HG03521 (cell line): ENCODE results near the gene WRNIP1.

ENCODE experiments used
- ATAC-seq: cut with Tn5 transposase; IDR thresholded peaks from one replicate; pipeline ENCODE4 v1.9.1; 2021; ENCODE audit warnings: mild to moderate bottlenecking, moderate library complexity; ENCODE audit not compliant: unreplicated experiment

Gene WRNIP1

GRCh38 chr6:2803731-2804429 lies 38.7 kb downstream of the WRNIP1 start:
- no peak for ATAC-seq

GRCh38 chr6:2804516-2804915 lies 39.3 kb downstream of the WRNIP1 start:
- ATAC-seq = no peak

DNA sequence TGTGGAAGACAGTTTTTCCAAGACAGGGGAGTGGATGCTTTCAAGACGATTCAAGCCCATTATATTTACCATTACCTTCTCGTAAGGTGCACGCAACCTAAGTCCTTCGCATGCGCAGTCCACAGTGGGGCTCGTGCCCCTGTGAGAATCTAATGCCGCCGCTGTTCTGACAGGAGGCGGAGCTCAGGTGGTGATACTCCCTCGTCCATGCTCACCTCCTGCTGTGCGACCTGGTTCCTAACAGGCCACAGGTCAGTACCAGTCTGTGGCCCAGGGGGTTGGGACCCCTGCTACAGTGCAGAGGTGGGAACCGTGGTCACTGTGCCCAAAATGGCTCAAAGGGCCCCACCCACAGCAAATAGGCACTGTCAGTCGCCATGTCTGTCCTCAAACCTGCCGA lies 39.8 kb downstream of the WRNIP1 start:
- ATAC-seq = no peak

- ATAC-seq = no peak
Observed at GRCh38 chr6:2806644-2807043, 41.5 kb downstream of the WRNIP1 start.

DNA sequence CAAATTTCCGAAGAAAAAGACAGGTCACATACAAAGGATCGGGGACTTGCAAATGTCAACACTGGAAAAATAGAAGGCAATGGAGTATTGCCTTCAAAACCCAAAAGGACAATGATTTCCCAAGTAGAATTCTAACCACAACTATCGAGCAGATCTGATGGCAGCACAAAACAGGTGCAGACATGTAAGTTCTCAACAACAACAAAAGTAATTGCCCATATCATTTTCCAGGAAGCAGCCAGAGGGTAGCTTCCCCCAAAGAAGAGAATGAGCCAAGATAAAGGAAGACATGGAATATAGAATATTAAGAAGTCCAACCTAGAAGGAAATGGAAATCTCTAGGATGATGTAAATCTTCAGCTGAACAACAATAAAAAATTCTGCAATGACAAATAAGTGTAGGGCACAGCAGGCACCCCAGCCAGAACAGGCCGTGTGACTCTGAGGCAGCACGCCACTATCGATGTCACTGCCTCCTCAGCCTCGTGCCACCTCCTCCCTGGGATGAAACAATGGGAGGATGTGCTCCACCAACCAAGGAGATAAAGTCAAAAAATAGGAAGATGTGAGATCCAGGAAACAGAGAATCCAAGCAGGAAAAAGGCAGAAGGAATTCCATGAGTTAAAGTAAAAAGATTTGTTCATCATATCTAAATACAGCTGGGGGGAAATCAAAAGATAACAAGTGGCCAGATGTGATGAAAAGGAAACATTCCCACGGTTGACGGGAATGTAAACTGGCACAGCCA lies 42.3 kb downstream of the WRNIP1 start:
- ATAC-seq = no peak

- ATAC-seq = no peak
Observed at GRCh38 chr6:2809015-2809414, 43.8 kb downstream of the WRNIP1 start.

GRCh38 chr6:2810092-2810671 lies 45.0 kb downstream of the WRNIP1 start:
- ATAC-seq = no peak

- ATAC-seq = no peak
Observed at GRCh38 chr6:2812695-2813094, 47.5 kb downstream of the WRNIP1 start.

DNA sequence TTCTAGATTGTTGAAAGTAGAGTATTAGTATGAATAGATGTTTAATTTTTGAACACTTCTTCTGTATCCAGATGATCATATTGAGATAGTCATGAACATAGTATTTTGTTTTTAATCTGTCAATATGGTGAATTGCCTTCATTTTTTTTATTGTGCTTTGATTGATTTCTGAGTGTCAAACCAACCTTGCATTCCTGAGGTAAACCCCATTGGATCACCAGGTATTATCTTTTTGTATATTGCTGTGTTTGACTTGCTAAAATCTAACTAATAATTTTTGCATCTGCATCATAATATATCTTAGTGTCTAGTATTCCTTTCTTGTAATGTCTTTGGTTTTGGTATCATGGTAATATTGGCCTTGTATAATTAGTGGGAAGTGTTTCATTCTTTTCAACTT lies 51.0 kb downstream of the WRNIP1 start:
- no peak for ATAC-seq

DNA sequence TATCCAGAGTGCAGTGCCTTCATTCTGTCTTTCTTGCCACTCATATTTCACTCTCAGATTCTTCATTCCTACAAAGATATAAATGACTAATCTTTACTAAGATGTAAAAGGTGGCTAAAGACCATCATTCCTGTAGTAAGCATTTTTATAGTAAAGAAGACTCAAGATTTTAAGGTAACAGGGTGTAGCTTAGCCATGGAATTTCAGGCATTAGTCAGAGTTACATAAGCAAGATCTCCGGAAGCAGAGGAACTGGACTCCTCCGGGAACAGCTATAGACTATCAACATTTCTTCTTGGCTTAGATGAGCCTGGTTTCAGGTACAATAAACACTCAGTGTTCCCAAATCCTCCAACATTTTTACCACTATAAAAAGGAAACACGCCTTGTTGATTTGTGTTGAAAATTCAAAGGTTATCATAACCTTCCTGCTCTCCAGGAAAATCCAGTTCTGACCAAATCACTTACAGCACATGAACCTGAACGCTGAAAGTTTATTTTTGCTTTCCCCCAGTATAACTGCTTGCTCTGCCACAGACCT lies 52.8 kb downstream of the WRNIP1 start:
- no peak for ATAC-seq

- ATAC-seq = no peak
Observed at GRCh38 chr6:2818593-2818992, 53.4 kb downstream of the WRNIP1 start.

- no peak for ATAC-seq
Observed at GRCh38 chr6:2819115-2819514, 53.9 kb downstream of the WRNIP1 start.

DNA sequence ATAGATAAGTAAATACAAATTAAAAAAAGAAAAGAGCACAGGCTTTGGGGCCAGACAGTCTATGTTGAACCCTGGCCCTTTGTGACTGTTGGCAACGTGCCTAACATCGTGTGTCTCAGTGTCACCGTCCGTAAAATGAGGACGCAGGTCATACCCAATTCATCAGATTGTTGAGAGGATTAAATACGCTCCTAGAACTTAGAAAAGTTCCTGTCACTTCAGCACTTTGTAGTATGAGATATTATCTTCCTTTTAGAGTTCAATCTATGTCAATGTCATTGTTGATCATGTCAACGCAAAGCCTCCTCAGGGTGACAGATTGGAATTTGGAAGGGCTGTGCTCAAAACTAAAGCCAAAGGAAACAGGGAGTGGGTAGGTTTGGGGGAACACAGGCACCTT lies 54.8 kb downstream of the WRNIP1 start:
- ATAC-seq = no peak

DNA sequence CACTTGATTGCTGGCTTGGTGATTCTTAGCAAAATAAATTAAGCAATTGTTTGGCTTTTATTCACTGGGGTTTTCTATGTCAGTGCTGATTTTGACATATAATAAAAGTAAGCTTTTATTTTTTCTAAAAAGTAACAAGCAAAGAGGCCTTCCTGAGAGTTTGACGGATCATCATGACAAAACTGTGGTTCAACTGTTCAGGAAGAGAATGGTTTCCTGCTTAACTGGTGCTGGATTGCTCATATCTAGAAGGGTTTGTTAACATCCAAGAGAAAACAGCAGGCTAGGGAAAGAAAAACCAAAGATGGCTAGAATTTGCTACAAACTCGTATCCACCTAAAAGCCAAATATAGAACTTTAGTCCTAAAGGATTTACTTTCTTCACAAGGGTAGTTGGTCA lies 55.2 kb downstream of the WRNIP1 start:
- no peak for ATAC-seq

DNA sequence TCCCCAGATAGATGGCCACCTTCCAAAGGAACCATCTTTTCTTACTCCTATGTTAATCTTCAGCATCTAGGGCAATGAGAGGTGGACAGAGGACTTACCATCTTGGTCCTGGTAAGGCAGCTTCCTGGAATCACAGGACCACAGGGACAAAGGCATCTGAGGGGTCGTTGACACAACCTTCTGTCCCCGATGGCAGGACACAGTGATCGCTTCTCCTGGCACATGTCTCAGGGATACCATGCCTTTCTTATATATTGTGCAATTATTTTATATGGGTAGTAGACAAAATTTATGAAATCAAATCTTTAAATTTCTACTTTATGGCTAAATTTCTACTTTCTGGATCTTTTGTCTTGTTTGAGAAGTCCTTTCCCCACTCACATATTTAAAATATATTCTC lies 56.4 kb downstream of the WRNIP1 start:
- no peak for ATAC-seq

- no peak for ATAC-seq
Observed at GRCh38 chr6:2823104-2823850, 58.1 kb downstream of the WRNIP1 start.

GRCh38 chr6:2826131-2826530 lies 60.9 kb downstream of the WRNIP1 start:
- ATAC-seq = no peak

DNA sequence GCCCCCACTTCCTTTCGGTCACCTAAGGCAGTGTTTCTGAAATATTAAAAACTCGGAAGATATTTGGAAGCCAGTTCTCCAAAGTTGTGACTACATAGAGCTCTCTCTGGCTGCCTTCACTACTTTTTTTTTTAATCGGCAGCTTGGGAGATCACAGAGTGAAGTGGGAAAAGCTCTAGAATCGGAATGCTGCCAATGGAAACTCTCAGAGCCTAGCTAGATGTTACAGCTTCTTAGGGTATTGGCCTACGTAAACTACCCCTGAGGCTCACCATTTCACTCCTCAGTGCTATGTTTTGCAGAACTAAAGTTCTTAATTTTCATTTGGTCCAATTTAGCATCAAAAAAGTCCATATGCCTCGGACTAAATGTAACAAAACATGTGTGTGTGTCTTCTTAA lies 61.9 kb downstream of the WRNIP1 start:
- no peak for ATAC-seq

DNA sequence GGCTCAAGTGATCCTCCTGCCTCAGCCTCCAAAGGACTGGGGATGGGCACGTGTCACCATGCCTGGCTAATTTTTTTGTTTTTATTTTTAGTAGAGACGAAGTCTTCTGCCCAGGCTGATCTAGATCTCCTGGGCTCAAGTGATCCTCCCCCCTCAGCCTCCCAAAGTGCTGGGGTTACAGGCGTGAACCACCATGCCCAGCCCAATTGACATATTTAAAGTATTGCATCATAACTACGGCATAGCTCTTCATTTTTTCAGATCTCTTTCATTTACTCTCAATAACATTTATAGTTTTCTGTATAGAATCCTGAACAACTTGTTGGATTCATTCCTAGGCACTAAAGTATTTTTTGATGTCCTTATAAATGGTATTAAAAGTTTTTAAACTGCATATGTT lies 63.4 kb downstream of the WRNIP1 start:
- ATAC-seq = no peak

GRCh38 chr6:2829253-2829652 lies 64.1 kb downstream of the WRNIP1 start:
- ATAC-seq = no peak

GRCh38 chr6:2830183-2830582 lies 65.0 kb downstream of the WRNIP1 start:
- ATAC-seq = no peak
